ENCODE results near the gene ROBO2. TPM values are rescaled to one million over a fixed set of nuclear protein-coding genes. Genes with fewer than 3 reads are reported as not detected.

ROBO2 gene
- total RNA-seq, 4 donors from 2014 or later, result under 0.01 to 2.9 (median 1.0) TPM

GRCh38 chr3:77191640-77192039 lies 151.7 kb downstream of the ROBO2 start:
- TF ChIP-seq EP300 (IDR thresholded peaks at IDR 0.05), result no peak
- no peak for TF ChIP-seq POLR2A (IDR thresholded peaks at IDR 0.05)
- Histone ChIP-seq H3K4me1 (peaks cover 0 to 7% (median 0%) of the 10 kb centered on the region in 3 donors), H3K36me3 (no peaks in the 10 kb centered on the region), H3K9me3 (no peaks in the 10 kb centered on the region), H3K4me3 (no peak overlapping the region), H3K27ac (no peak overlapping the region), H3K27me3 (no peaks in the 10 kb centered on the region)
- ATAC-seq, result no peak
- WGBS, 2 donors (ENCODE audit: low coverage in 1 of 2), result 73 to 76% methylated on average over 3 of the region's 3 CpGs

GRCh38 chr3:77195766-77196545 lies 156.1 kb downstream of the ROBO2 start:
- TF ChIP-seq POLR2A (IDR thresholded peaks at IDR 0.05) (no peak), EP300 (IDR thresholded peaks at IDR 0.05) (no peak), POLR2AphosphoS5 (IDR thresholded peaks at IDR 0.05) (no peak), CTCF (IDR thresholded peaks at IDR 0.05) (no peak)

DNA sequence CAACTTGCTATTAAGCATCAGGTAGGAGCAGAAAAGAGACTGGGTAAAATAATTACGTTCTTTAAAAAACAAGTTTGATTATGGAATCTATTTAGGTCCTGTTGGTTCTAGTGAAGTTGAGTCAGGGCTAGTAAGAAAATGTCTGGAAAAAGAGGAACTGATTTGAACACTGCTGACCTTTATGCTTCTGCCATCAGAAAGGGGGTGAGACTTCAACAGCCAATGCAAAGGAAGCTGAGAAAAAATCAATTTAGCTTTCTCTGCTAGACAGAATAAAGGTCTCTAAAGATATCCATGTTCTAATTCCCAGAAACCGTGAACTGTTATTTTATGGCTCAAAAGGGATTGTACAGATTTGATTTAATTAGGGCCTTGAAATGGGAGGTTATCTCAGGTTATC lies 157.5 kb downstream of the ROBO2 start:
- WGBS, 2 donors (ENCODE audit: low coverage in 1 of 2), result 81 to 100% methylated on average over 2 of the region's 2 CpGs
- no peak overlapping the region for H3K27ac ChIP-seq
- no peaks in the 10 kb centered on the region for H3K9me3 ChIP-seq
- H3K4me3 ChIP-seq, result no peak overlapping the region
- no peak for TF ChIP-seq CTCF (IDR thresholded peaks at IDR 0.05)
- no peak for TF ChIP-seq POLR2A (IDR thresholded peaks at IDR 0.05)
- TF ChIP-seq EP300 (IDR thresholded peaks at IDR 0.05), result no peak
- TF ChIP-seq POLR2AphosphoS5 (IDR thresholded peaks at IDR 0.05), result no peak
- H3K36me3 ChIP-seq, result no peaks in the 10 kb centered on the region
- no peaks in the 10 kb centered on the region for H3K4me1 ChIP-seq
- ATAC-seq, result no peak
- no peaks in the 10 kb centered on the region for H3K27me3 ChIP-seq

More at GRCh38 chr3:77195766-77196545, 156.1 kb downstream of the ROBO2 start:
- no peaks in the 10 kb centered on the region for H3K27me3 ChIP-seq
- no peak overlapping the region for H3K4me3 ChIP-seq
- WGBS, 2 donors (ENCODE audit: low coverage in 1 of 2), result 78 to 87% methylated on average over 9 to 11 of the region's 12 CpGs
- no peaks in the 10 kb centered on the region for H3K4me1 ChIP-seq
- H3K36me3 ChIP-seq, result no peaks in the 10 kb centered on the region
- no peak overlapping the region for H3K27ac ChIP-seq
- ATAC-seq, result no peak
- H3K9me3 ChIP-seq, result no peaks in the 10 kb centered on the region

DNA sequence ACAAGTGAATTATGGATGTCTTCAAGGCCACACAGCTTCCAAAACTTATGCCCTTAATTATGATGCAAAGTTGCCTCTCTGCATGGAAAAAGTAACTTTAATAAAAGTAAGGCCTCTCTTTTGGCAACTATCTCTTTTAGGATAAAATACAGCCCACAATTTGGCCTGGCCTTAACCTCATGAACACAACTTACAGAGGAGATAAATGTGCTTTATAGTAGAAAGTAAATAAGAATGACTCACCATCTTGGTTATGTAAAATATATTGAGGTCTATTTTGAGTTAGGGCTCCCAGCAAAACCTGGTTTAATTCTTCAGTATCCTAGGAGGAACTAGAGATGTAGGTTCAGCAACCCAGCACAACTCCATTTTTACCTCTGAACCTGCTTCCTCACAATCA lies 164.0 kb downstream of the ROBO2 start:
- H3K9me3 ChIP-seq, result no peaks in the 10 kb centered on the region
- H3K27me3 ChIP-seq, result no peaks in the 10 kb centered on the region
- H3K4me1 ChIP-seq, result no peaks in the 10 kb centered on the region
- H3K4me3 ChIP-seq, result no peak overlapping the region
- no peaks in the 10 kb centered on the region for H3K36me3 ChIP-seq
- H3K27ac ChIP-seq, result no peak overlapping the region
- TF ChIP-seq EP300 (IDR thresholded peaks at IDR 0.05) (no peak), POLR2A (IDR thresholded peaks at IDR 0.05) (no peak), POLR2AphosphoS5 (IDR thresholded peaks at IDR 0.05) (no peak), CTCF (IDR thresholded peaks at IDR 0.05) (no peak)
- no peak for ATAC-seq

DNA sequence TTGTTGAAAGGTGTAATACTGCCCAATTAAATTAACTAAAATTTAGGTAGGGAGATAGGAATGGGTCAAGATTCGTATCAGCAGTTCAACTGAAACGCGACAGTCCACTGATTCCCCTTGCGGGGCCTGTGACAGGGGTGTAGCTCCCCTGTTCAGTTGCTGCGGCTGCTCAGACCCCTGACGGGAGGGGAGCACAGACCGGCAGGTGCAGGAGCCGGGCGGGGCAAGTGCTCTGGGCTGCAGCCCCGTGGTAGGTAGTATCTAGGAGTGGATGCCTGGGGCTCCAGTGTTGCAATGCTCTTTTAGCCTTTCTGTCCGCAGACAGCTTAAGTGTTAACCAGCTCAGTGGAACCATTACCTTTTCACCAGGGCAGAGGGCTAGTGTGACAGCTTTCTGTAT lies 164.9 kb downstream of the ROBO2 start:
- H3K36me3 ChIP-seq, result no peaks in the 10 kb centered on the region
- ATAC-seq, result no peak
- H3K4me3 ChIP-seq, result no peak overlapping the region
- no peaks in the 10 kb centered on the region for H3K27me3 ChIP-seq
- H3K4me1 ChIP-seq, result no peaks in the 10 kb centered on the region
- 95 to 100% methylated on average over 1 to 4 of the region's 11 CpGs for WGBS, 2 donors (ENCODE audit: low coverage in 1 of 2)
- no peaks in the 10 kb centered on the region for H3K9me3 ChIP-seq
- TF ChIP-seq CTCF (IDR thresholded peaks at IDR 0.05), result no peak
- H3K27ac ChIP-seq, result no peak overlapping the region
